OCI-LY1 (cell line): ENCODE results near the gene ZNF407.

Experiments
- H2AFZ ChIP-seq: fragments of 200-600 bp; sonication (generic), shearing (Covaris generic); 2 replicates; pipeline ENCODE4 v1.6.0; 2014; ENCODE audit warnings: antibody characterized with exemption, mild to moderate bottlenecking, low read length
- H3F3A ChIP-seq: fragments of 200-600 bp; sonication (generic), shearing (Covaris generic); 2 replicates; pipeline ENCODE4 v1.6.0; 2014; ENCODE audit warnings: mild to moderate bottlenecking, antibody characterized with exemption, low read length, moderate library complexity; ENCODE audit not compliant: insufficient read depth
- H3K27ac ChIP-seq: fragments of 200-600 bp; sonication (generic); 2 replicates; pipeline ENCODE4 v1.5.1; 2014; ENCODE audit warnings: low read length, mixed run types, mild to moderate bottlenecking, low read depth; ENCODE audit not compliant: poor library complexity, severe bottlenecking
- H3K27me3 ChIP-seq: fragments of 200-600 bp; sonication (generic); 2 replicates; pipeline ENCODE4 v1.6.0; 2014; ENCODE audit warnings: antibody characterized with exemption, mild to moderate bottlenecking, low read length, moderate library complexity; ENCODE audit not compliant: insufficient read depth
- H3K36me3 ChIP-seq: fragments of 200-600 bp; sonication (generic); 2 replicates; pipeline ENCODE4 v1.6.1; 2014; ENCODE audit warnings: mild to moderate bottlenecking, antibody characterized with exemption, low read length, moderate library complexity, mixed read lengths; ENCODE audit not compliant: insufficient read depth
- H3K4me1 ChIP-seq: fragments of 200-600 bp; sonication (generic); 2 replicates; pipeline ENCODE4 v1.5.1; 2014; ENCODE audit warnings: mild to moderate bottlenecking, low read length, moderate library complexity; ENCODE audit not compliant: insufficient read depth, severe bottlenecking
- H3K4me2 ChIP-seq: fragments of 200-600 bp; sonication (generic), shearing (Covaris generic); 2 replicates; pipeline ENCODE4 v1.6.1; 2014; ENCODE audit warnings: low read length
- H3K4me3 ChIP-seq: fragments of 200-600 bp; sonication (generic); 2 replicates; pipeline ENCODE4 v1.5.1; 2014; ENCODE audit warnings: low read length, low read depth, mild to moderate bottlenecking, mixed read lengths; ENCODE audit not compliant: poor library complexity, severe bottlenecking
- H3K79me2 ChIP-seq: fragments of 200-600 bp; shearing (Covaris generic); 2 replicates; pipeline ENCODE4 v1.6.1; 2016; ENCODE audit warnings: mixed run types, low read length, mixed read lengths; ENCODE audit not compliant: insufficient read depth
- H3K9ac ChIP-seq: fragments of 200-600 bp; sonication (generic), shearing (Covaris generic); 2 replicates; pipeline ENCODE4 v1.6.1; 2014; ENCODE audit warnings: mild to moderate bottlenecking, low read length, mixed read lengths
- H3K9me2 ChIP-seq: fragments of 200-600 bp; sonication (generic), shearing (Covaris generic); 2 replicates; pipeline ENCODE4 v1.6.1; 2014; ENCODE audit warnings: low read depth, mild to moderate bottlenecking, low read length, mixed read lengths
- H3K9me3 ChIP-seq: fragments of 200-600 bp; shearing (Covaris generic); 2 replicates; pipeline ENCODE4 v1.6.1; 2014; ENCODE audit warnings: low read length, mixed read lengths
- H4K20me1 ChIP-seq: fragments of 200-600 bp; sonication (generic), shearing (Covaris generic); 2 replicates; pipeline ENCODE4 v1.6.0; 2016; ENCODE audit warnings: mild to moderate bottlenecking, low read length; ENCODE audit not compliant: insufficient read depth
- CTCF ChIP-seq: fragments of 200-600 bp; sonication (generic), shearing (Covaris generic); IDR thresholded peaks from 2 replicates; pipeline ENCODE4 v1.5.1; 2017; ENCODE audit warnings: mild to moderate bottlenecking, antibody characterized with exemption, low read length, moderate library complexity, mixed read lengths
- EZH2 ChIP-seq: fragments of 200-600 bp; sonication (generic), shearing (Covaris generic); IDR thresholded peaks from 2 replicates; pipeline ENCODE4 v1.8.0; 2017; ENCODE audit warnings: borderline replicate concordance, mixed run types, mild to moderate bottlenecking, antibody characterized with exemption, low read length, moderate library complexity, mixed read lengths

ZNF407 gene

DNA sequence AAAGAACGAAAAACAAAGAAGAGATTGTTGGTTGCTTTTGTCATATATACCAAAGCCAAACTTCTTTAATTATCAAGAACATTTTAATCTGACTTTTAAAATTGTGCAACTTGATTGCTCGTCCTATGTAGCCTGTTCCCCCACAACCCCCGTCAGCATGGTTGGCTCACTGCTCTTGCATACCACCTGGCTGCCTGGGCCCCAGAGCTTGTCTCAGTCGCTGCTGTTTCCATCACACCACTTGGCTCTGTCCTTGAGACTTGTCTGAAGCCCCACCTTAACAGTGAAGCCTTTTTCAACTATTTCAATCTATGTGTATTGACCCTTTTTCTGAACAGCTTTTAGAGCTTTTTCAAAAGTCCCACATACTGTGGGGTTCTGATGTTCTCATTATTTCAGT is 270.8 kb downstream of the ZNF407 start:
- Histone ChIP-seq H3K4me2 (no peak overlapping the region), H3K9me2 (no peaks in the 10 kb centered on the region), H3K27ac (peak overlapping the region; percentile 21), H3K79me2 (no peaks in the 10 kb centered on the region), H3K27me3 (no peaks in the 10 kb centered on the region), H3K36me3 (no peaks in the 10 kb centered on the region), H3K4me1 (peaks cover 32% of the 10 kb centered on the region), H4K20me1 (no peaks in the 10 kb centered on the region), H3F3A (no peaks in the 10 kb centered on the region), H3K4me3 (no peak overlapping the region), H2AFZ (no peak overlapping the region), H3K9ac (no peak overlapping the region), H3K9me3 (no peaks in the 10 kb centered on the region)
- TF ChIP-seq CTCF (no peak), EZH2 (no peak)

DNA sequence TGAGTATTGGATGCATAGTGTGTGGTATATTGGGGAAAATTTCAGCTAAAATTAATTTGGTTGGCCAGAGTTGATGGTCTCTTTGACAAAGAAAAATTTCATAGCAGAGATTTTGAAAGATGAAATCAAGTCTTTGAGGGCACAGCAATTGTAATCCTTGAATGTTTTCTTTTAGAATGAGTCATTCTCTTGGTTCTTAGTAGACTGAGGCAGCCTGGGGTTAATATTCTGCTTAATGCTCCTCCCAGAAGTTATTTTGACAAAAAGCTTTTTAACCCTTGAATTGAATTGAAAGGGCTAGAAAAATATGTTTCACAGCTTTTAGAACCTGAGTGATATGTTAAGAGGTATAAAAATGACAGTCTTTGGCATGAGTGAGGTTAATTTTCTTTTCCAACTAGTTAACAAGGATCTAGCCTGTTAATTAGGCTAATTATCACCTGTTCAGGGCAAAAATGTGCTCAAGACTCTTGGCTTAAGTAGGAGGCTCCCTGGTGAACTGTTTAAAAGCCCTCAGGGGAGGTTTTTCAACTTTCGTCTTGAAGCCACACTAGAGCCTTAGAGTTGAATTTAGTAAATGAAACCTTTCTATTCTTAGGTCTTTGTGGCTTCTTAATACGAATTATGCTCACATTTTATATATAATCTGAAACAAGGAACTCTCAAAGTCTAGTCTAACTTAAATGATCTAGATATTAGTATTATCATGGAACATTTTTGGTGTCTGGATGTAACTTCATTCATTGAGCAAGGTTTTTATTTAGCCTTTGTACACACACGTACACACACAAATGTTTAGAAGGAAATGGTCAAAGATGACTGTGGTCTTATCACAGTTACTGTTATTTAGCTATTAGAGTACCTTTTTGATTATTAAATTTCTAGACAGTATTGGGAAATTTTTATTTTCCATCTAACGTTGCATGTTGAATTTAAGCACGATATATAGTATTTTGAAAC is 272.5 kb downstream of the ZNF407 start:
- no peaks in the 10 kb centered on the region for H3K36me3 ChIP-seq
- no peak overlapping the region for H3K4me3 ChIP-seq
- TF ChIP-seq CTCF (no peak), EZH2 (no peak)
- no peaks in the 10 kb centered on the region for H3K9me3 ChIP-seq
- H3K79me2 ChIP-seq, result no peaks in the 10 kb centered on the region
- peak overlapping the region; percentile 13; the same call in 1 of the 2 replicates for H3K9ac ChIP-seq
- H3K27me3 ChIP-seq, result no peaks in the 10 kb centered on the region
- 0 out of 2 replicates have a peak overlapping the region, but pooled peaks have one; percentile 7 for H2AFZ ChIP-seq
- no peaks in the 10 kb centered on the region for H3K9me2 ChIP-seq
- H3K4me2 ChIP-seq, result peak overlapping the region; percentile 55
- no peaks in the 10 kb centered on the region for H3F3A ChIP-seq
- H3K27ac ChIP-seq, result peak overlapping the region; percentile 58
- no peaks in the 10 kb centered on the region for H4K20me1 ChIP-seq
- peaks cover 32% of the 10 kb centered on the region for H3K4me1 ChIP-seq

GRCh38 chr18:74870950-74871349 is 273.3 kb downstream of the ZNF407 start:
- TF ChIP-seq CTCF (no peak), EZH2 (no peak)
- Histone ChIP-seq H3K9ac (no peak overlapping the region; the same call in 1 of the 2 replicates), H3K36me3 (no peaks in the 10 kb centered on the region), H3K27ac (peak overlapping the region; percentile 58), H3K9me2 (no peaks in the 10 kb centered on the region), H3K4me1 (peaks cover 32% of the 10 kb centered on the region), H3F3A (no peaks in the 10 kb centered on the region), H3K9me3 (no peaks in the 10 kb centered on the region), H4K20me1 (no peaks in the 10 kb centered on the region), H3K4me2 (peak overlapping the region; percentile 55), H3K4me3 (no peak overlapping the region), H3K27me3 (no peaks in the 10 kb centered on the region), H3K79me2 (no peaks in the 10 kb centered on the region), H2AFZ (0 out of 2 replicates have a peak overlapping the region, but pooled peaks have one; percentile 7)
